ENCODE measurements around the gene THSD4.

GRCh38 chr15:71610728-71611552 is 495.7 kb downstream of the THSD4 start:
- TF ChIP-seq POLR2AphosphoS5 (IDR thresholded peaks at IDR 0.05; ENCODE audit: borderline replicate concordance, low read depth, low read length) (no peak), EZH2 (IDR thresholded peaks at IDR 0.05) (no peak), FOXP2 (optimal IDR thresholded peaks at IDR 0.05; ENCODE audit: control extremely low read depth, extremely low read length, insufficient read depth) (no peak)

Measured in SK-N-MC (cell line).